HG03135 (cell line): ENCODE measurements around the gene ANHX.

Source experiments
- ATAC-seq: cut with Tn5 transposase; IDR thresholded peaks from one replicate; pipeline ENCODE4 v1.9.1; 2021; ENCODE audit warnings: mild to moderate bottlenecking, moderate library complexity; ENCODE audit not compliant: unreplicated experiment

ANHX gene

GRCh38 chr12:133203344-133204263 is 32.1 kb downstream of the ANHX start:
- no peak for ATAC-seq

DNA sequence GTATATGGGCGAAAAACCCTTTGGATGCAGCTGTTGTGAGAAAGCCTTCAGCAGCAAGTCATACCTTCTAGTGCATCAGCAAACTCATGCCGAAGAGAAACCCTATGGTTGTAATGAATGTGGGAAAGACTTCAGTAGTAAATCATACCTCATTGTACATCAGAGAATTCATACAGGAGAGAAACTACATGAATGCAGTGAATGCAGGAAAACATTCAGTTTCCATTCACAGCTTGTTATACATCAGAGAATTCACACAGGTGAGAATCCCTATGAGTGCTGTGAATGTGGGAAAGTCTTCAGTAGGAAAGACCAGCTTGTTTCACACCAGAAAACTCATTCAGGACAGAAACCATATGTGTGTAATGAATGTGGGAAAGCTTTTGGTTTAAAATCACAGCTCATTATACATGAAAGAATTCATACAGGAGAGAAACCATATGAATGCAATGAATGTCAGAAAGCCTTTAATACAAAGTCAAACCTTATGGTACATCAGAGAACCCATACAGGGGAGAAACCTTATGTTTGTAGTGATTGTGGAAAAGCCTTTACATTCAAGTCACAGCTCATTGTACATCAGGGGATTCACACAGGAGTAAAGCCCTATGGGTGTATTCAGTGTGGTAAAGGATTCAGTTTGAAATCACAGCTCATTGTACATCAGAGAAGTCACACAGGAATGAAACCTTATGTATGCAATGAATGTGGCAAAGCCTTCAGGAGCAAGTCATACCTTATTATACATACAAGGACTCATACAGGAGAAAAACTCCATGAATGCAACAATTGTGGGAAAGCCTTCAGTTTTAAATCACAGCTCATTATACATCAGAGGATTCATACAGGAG is 33.0 kb downstream of the ANHX start:
- no peak for ATAC-seq

DNA sequence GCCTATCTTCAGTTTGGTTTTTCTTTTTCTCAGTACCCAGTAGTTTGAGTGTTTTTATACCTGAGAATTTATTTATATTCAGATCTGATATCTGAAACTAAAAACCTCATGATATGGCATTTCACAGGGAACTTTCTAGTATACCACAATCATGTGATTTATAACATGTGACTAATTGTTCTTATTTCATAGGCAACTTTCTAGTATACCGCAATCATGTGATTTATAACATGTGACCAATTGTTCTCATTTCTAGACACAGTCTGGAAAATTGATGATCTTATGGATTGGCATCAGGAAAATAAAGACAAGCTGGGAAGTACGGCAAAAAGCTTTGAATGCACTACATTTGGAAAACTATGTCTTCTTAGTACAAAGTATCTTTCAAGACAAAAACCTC is 33.8 kb downstream of the ANHX start:
- ATAC-seq: no peak

- ATAC-seq: no peak
Observed at GRCh38 chr12:133192847-133193246, 42.8 kb downstream of the ANHX start.

DNA sequence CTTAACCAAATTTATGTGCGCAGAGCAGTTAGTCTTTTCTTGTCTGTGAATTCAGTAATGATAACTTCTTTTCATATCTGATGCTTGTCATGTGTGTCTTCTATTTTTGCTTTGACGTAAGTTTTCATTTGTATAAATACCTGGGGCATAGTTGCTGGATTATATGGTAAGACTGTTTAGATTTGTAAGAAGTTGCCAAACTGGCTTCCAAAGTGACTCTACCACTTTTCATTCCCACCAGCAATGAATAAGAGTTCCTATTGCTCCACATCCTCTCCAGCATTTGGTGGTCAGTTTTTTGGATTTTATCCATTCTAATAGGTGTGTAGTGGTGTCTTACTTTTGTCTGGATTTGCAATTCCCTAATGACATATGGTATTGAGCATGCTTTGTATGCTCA is 45.5 kb downstream of the ANHX start:
- ATAC-seq: no peak

- ATAC-seq: peak; percentile 91
Observed at GRCh38 chr12:133181238-133181959, 54.3 kb downstream of the ANHX start, which contains the start of gene ZNF268. Gene ZNF268, plus strand, starts transcription at chr12:133181495. Its CDS starts 503 bp downstream, at chr12:133181998.

- no peak for ATAC-seq
Observed at GRCh38 chr12:133180669-133181068, 55.0 kb downstream of the ANHX start.

DNA sequence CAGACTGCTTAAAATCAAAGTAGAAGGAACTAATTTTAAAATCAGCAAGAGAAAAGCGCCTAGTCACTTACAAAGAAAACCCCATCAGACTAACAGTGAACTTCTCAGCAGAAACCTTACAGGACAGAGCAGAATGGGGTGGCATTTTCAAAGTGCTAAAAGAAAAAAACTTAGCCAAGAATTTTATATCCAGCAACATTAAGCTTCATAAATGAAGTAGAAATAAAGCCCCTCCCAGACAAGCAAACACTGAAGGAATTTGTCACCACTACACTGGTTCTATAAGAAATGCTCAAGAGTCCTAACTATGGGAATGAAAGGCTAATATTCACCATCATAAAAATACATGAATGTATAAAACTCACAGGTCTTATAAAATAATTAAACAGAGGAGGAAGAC is 60.8 kb downstream of the ANHX start:
- ATAC-seq: no peak

DNA sequence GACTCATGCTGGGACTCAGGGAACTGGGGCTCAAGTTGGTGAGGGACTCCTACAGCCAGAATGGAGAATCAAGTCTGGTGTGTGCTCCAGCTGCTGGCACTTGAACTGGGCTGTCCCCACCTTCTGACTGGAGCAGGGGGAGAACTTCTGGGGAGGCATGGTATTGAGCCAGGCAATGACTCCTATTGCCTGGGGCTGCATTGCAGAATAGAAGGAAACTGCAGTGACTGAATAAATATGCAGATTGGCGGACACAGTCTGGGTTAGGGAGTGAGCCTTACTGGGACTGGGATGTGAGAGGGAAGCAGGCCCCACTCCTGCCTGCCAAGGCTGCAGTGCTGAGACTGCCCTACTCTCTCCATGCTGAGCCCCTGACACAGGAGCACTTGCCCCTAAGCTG is 63.2 kb downstream of the ANHX start:
- no peak for ATAC-seq
